Measurements from ENCODE around the gene CLTC. TPM values are rescaled to one million over a fixed set of nuclear protein-coding genes. Genes with fewer than 3 reads are reported as not detected.

Gene CLTC
- total RNA-seq, 6 experiments from 2014 or later, result 120 to 232 (median 142) TPM

DNA sequence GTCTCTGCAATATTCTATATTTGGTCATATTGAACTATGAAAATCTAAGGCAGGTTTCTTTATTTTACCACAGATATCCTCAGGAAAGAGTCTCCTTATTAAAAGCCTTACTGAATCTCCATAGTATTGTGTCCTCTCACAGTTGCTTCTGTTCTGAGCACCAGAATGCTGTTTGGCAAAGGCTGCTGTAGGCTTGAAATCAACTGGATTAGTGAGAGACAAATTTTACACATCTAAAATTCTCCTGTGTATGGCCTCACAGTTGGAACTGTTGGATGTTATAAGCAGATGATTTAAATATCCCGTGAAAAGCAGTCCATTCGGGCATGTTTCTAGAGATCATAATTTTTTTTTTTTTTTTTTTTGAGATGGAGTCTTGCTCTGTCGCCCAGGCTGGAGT lies 9.5 kb downstream of the CLTC start:
- Histone ChIP-seq H3K36me3 (no peaks in the 10 kb centered on the region), H3K27ac (no peak overlapping the region), H3K4me1 (peaks cover 0 to 49% (median 16%) of the 10 kb centered on the region in 4 donors), H3K27me3 (no peaks in the 10 kb centered on the region), H3K4me3 (no peak overlapping the region), H3K9me3 (no peaks in the 10 kb centered on the region)
- ATAC-seq (no peak), DNase-seq (no peak)
- 82% methylated on average over 2 of the region's 3 CpGs for WGBS (ENCODE audit: insufficient coverage, low coverage, low lambda C conversion rate, missing lambda C conversion rate)
- intact Hi-C loops (cut with DNase I), result no loop called here
- TF ChIP-seq POLR2A (IDR thresholded peaks at IDR 0.05) (no peak), CTCF (IDR thresholded peaks at IDR 0.05) (no peak)

DNA sequence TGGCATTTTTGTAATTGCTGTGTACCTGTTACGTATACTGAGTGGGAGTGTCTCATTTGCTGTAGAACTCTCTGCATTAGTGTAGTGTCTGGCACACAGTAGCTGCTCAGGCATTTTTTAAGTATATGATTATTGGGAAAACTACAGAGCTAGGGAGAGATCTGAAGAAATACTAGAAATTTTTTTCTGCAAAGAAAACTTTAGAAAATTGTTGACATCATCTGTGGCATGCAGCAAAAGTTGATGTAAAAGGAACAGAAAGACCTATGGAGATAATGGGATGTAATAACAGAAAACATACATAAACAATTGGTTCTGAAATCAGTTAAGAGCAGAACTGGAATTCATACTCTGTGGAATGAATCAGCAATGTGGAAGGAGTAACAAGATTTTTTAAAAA lies 11.6 kb downstream of the CLTC start:
- 62% methylated on average over 1 of the region's 1 CpG for WGBS (ENCODE audit: insufficient coverage, low coverage, low lambda C conversion rate, missing lambda C conversion rate)
- Histone ChIP-seq H3K27ac (no peak overlapping the region), H3K9me3 (no peaks in the 10 kb centered on the region), H3K4me3 (no peak overlapping the region), H3K4me1 (peaks cover 0 to 41% (median 15%) of the 10 kb centered on the region in 4 donors), H3K36me3 (no peaks in the 10 kb centered on the region), H3K27me3 (no peaks in the 10 kb centered on the region)
- ATAC-seq (no peak), DNase-seq (no peak)
- intact Hi-C loops (cut with DNase I), result no loop called here
- TF ChIP-seq CTCF (IDR thresholded peaks at IDR 0.05) (no peak), POLR2A (IDR thresholded peaks at IDR 0.05) (no peak)

- ATAC-seq (no peak), DNase-seq (no peak)
- Histone ChIP-seq H3K4me3 (no peak overlapping the region), H3K27ac (no peak overlapping the region), H3K36me3 (no peaks in the 10 kb centered on the region), H3K9me3 (no peaks in the 10 kb centered on the region), H3K4me1 (peaks cover 0 to 30% (median 9%) of the 10 kb centered on the region in 4 donors), H3K27me3 (no peaks in the 10 kb centered on the region)
- WGBS (ENCODE audit: insufficient coverage, low coverage, low lambda C conversion rate, missing lambda C conversion rate), result 55% methylated on average over 6 of the region's 6 CpGs
- intact Hi-C loops (cut with DNase I), result no loop called here
- no peak for TF ChIP-seq CTCF (IDR thresholded peaks at IDR 0.05)
These were observed 12.7 kb downstream of the CLTC start for GRCh38 chr17:59632398-59632797.

DNA sequence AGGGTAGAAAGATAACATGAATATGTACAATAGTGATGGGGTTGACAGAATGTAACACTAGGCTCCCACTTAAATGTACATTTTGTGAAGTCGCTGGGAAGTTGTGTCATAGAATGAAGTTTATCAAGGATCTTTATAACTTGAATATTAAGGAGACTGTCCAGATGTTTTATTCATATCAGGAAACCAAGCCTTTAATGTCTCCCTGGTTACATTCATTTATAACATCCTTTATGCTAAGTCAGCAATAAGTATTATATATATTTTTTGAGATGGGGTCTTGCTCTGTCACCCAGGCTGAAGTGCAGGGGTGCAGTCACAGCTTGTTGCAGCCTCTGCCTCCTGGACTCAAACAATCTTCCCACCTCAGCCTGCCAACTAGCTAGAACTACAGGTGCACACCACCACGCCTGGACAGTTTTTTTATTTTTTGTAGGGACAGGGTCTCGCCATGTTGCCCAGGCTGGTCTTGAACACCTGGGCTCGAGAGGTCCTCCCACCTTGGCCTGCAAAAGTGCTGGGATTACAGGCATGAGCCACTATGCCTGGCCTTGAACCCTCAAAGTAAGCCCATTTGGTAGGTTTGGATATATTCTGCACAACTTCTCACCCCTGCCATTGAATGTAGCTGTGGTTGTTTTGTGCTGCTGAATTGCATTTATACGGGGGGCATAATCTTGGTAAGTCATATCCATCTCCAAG lies 14.1 kb downstream of the CLTC start:
- H3K4me3 ChIP-seq, result no peak overlapping the region
- ATAC-seq (no peak), DNase-seq (no peak)
- 80% methylated on average over 5 of the region's 5 CpGs for WGBS (ENCODE audit: insufficient coverage, low coverage, low lambda C conversion rate, missing lambda C conversion rate)
- intact Hi-C loops (cut with DNase I), result no loop called here
- peaks cover 0 to 15% (median 5%) of the 10 kb centered on the region in 4 donors for H3K4me1 ChIP-seq
- H3K27me3 ChIP-seq, result no peaks in the 10 kb centered on the region
- TF ChIP-seq POLR2A (IDR thresholded peaks at IDR 0.05) (no peak), CTCF (IDR thresholded peaks at IDR 0.05) (no peak)
- no peaks in the 10 kb centered on the region for H3K36me3 ChIP-seq
- H3K9me3 ChIP-seq, result no peaks in the 10 kb centered on the region
- no peak overlapping the region for H3K27ac ChIP-seq
